IMR-90 (cell line): Measurements from ENCODE around the gene BCAS3. TPM values are rescaled to one million over a fixed set of nuclear protein-coding genes. Genes with fewer than 3 reads are reported as not detected.

ENCODE experiments used
- ATAC-seq: fragments of 200-7000 bp; cut with Tn5 transposase; 2 replicates; pipeline ENCODE4 v1.9.1; 2020; ENCODE audit warnings: low read depth, mild to moderate bottlenecking, moderate library complexity
- BruUV-seq: library from RNA; stranded (reverse); fragments of 400-500 nt; replicated peaks from 2 replicates; lab custom pipeline; 2021; lab: Mats Ljungman, UMichigan
- CTCF ChIA-PET: fragments of 300-600 bp; formaldehyde crosslinking; extraction: SDS; loops from one replicate; lab custom pipeline; 2021; ENCODE audit warnings: antibody characterized with exemption; lab: Yijun Ruan, JAX
- POLR2A ChIA-PET: fragments of 300-600 bp; sonication (Branson Sonifier 250); formaldehyde crosslinking; loops from one replicate; lab custom pipeline; 2022; ENCODE audit warnings: antibody characterized with exemption; ENCODE audit not compliant: unreplicated experiment; lab: Charles Lee
- DNase-seq: peaks from one replicate; pipeline ENCODE4 v3.0.0; 2013
- H2AFZ ChIP-seq: replicated peaks from 2 replicates; pipeline ENCODE3; 2013; ENCODE audit warnings: low read length, mild to moderate bottlenecking; ENCODE audit not compliant: poor library complexity
- H2AK5ac ChIP-seq: 2 replicates; pipeline ENCODE4 v1.6.1; 2013; ENCODE audit warnings: low read depth, low read length, inconsistent platforms
- H2AK9ac ChIP-seq: replicated peaks from 2 replicates; pipeline ENCODE3; 2013; ENCODE audit warnings: mild to moderate bottlenecking, low read depth, low read length, moderate library complexity; ENCODE audit not compliant: poor library complexity
- H2BK120ac ChIP-seq: 2 replicates; pipeline ENCODE4 v1.6.1; 2013; ENCODE audit warnings: low read depth, low read length, inconsistent platforms
- H2BK15ac ChIP-seq: 3 replicates; pipeline ENCODE4 v1.6.1; 2013; ENCODE audit warnings: low read depth, low read length, inconsistent platforms
- H2BK20ac ChIP-seq: 2 replicates; pipeline ENCODE4 v1.6.1; 2013; ENCODE audit warnings: low read depth, mild to moderate bottlenecking, inconsistent platforms, low read length, moderate library complexity
- H2BK5ac ChIP-seq: 2 replicates; pipeline ENCODE4 v1.6.1; 2013; ENCODE audit warnings: mild to moderate bottlenecking, low read depth, low read length, inconsistent platforms; ENCODE audit not compliant: poor library complexity, severe bottlenecking
- H3K14ac ChIP-seq: replicated peaks from 2 replicates; pipeline ENCODE4 v1.6.1; 2013; ENCODE audit warnings: low read depth, low read length, inconsistent platforms
- H3K18ac ChIP-seq: 2 replicates; pipeline ENCODE4 v1.6.1; 2013; ENCODE audit warnings: low read depth, low read length, control low read depth
- H3K23ac ChIP-seq: 2 replicates; pipeline ENCODE4 v1.6.1; 2013; ENCODE audit warnings: low read depth, low read length, inconsistent platforms
- H3K27ac ChIP-seq: 2 replicates; pipeline ENCODE4 v1.5.1; 2013; ENCODE audit warnings: mild to moderate bottlenecking, control low read depth, low read length; ENCODE audit not compliant: insufficient read depth
- H3K27me3 ChIP-seq: 2 replicates; pipeline ENCODE4 v1.6.1; 2013; ENCODE audit warnings: low read length; ENCODE audit not compliant: control insufficient read depth, insufficient read depth
- H3K36me3 ChIP-seq: 2 replicates; pipeline ENCODE4 v1.6.1; 2013; ENCODE audit warnings: low read length, mixed read lengths; ENCODE audit not compliant: control insufficient read depth, insufficient read depth
- H3K4ac ChIP-seq: 2 replicates; pipeline ENCODE4 v1.6.1; 2013; ENCODE audit warnings: low read depth, low read length, inconsistent platforms
- H3K4me1 ChIP-seq: 2 replicates; pipeline ENCODE4 v1.6.1; 2013; ENCODE audit warnings: low read length, mixed read lengths; ENCODE audit not compliant: control insufficient read depth, insufficient read depth
- H3K4me2 ChIP-seq: 2 replicates; pipeline ENCODE4 v1.6.1; 2013; ENCODE audit warnings: low read depth, mild to moderate bottlenecking, control low read depth, low read length, moderate library complexity
- H3K4me3 ChIP-seq: 2 replicates; pipeline ENCODE4 v1.5.1; 2013; ENCODE audit warnings: low read depth, mild to moderate bottlenecking, control low read depth, low read length, moderate library complexity; ENCODE audit not compliant: insufficient read depth
- H3K56ac ChIP-seq: 2 replicates; pipeline ENCODE4 v1.6.1; 2013; ENCODE audit warnings: low read length, inconsistent platforms; ENCODE audit not compliant: insufficient read depth; ENCODE audit errors: extremely low read depth
- H3K79me1 ChIP-seq, 2 experiments: 2 replicates each; pipeline ENCODE4 v1.6.1; 2013; ENCODE audit warnings: low read length in 2 of 2, inconsistent platforms in 1 of 2, low read depth in 1 of 2
- H3K9ac ChIP-seq: 2 replicates; pipeline ENCODE4 v1.6.1; 2013; ENCODE audit warnings: low read depth, low read length, control low read depth
- H3K9me1 ChIP-seq: 2 replicates; pipeline ENCODE4 v1.6.1; 2013; ENCODE audit warnings: low read length, inconsistent platforms; ENCODE audit not compliant: insufficient read depth
- H3K9me3 ChIP-seq: 2 replicates; pipeline ENCODE4 v1.6.1; 2013; ENCODE audit warnings: low read length; ENCODE audit not compliant: control insufficient read depth, insufficient read depth
- H4K20me1 ChIP-seq: 2 replicates; pipeline ENCODE4 v1.6.1; 2013; ENCODE audit warnings: low read length, inconsistent platforms; ENCODE audit not compliant: insufficient read depth
- H4K5ac ChIP-seq: 2 replicates; pipeline ENCODE4 v1.6.1; 2013; ENCODE audit warnings: mild to moderate bottlenecking, low read depth, low read length, control low read depth
- H4K8ac ChIP-seq, 2 experiments: 2 replicates each; pipeline ENCODE4 v1.6.1; 2013; ENCODE audit warnings: low read depth in 2 of 2, low read length in 2 of 2, control low read depth in 1 of 2, inconsistent platforms in 1 of 2
- H4K91ac ChIP-seq: 2 replicates; pipeline ENCODE4 v1.6.1; 2013; ENCODE audit warnings: low read depth, low read length, inconsistent platforms; ENCODE audit not compliant: insufficient read depth
- BHLHE40 ChIP-seq: fragments of 150-350 bp; IDR thresholded peaks from 2 replicates; pipeline ENCODE4 v1.6.1; 2016; ENCODE audit warnings: mild to moderate bottlenecking, low read depth, low read length
- CEBPB ChIP-seq: IDR thresholded peaks from 2 replicates; pipeline ENCODE4 v1.6.1; 2012; ENCODE audit warnings: low read depth, low read length, improper control_type of control experiment
- CHD1 ChIP-seq: IDR thresholded peaks from 2 replicates; pipeline ENCODE4 v1.6.1; 2012; ENCODE audit warnings: low read depth, low read length, improper control_type of control experiment
- ELK1 ChIP-seq: fragments of 150-350 bp; IDR thresholded peaks from 2 replicates; pipeline ENCODE4 v1.6.1; 2016; ENCODE audit warnings: low read depth, mild to moderate bottlenecking, low read length, moderate library complexity, borderline replicate concordance
- FOS ChIP-seq: fragments of 150-350 bp; IDR thresholded peaks from 2 replicates; pipeline ENCODE4 v1.6.1; 2016; ENCODE audit warnings: low read depth, low read length
- MAFK ChIP-seq: IDR thresholded peaks from 2 replicates; pipeline ENCODE4 v1.6.1; 2012; ENCODE audit warnings: low read depth, low read length, improper control_type of control experiment
- MAZ ChIP-seq: IDR thresholded peaks from 2 replicates; pipeline ENCODE4 v1.6.1; 2012; ENCODE audit warnings: low read depth, mild to moderate bottlenecking, low read length, improper control_type of control experiment, moderate library complexity, borderline replicate concordance
- MXI1 ChIP-seq: IDR thresholded peaks from 2 replicates; pipeline ENCODE4 v1.6.1; 2012; ENCODE audit warnings: low read depth, mild to moderate bottlenecking, low read length, moderate library complexity, borderline replicate concordance
- NFE2L2 ChIP-seq: fragments of 150-350 bp; IDR thresholded peaks from 2 replicates; pipeline ENCODE4 v1.6.1; 2016; ENCODE audit warnings: low read depth, mild to moderate bottlenecking, low read length
- POLR2A ChIP-seq: IDR thresholded peaks from 2 replicates; pipeline ENCODE4 v1.6.1; 2012; ENCODE audit warnings: mild to moderate bottlenecking, low read depth, low read length
- RAD21 ChIP-seq: IDR thresholded peaks from 2 replicates; pipeline ENCODE4 v1.6.1; 2012; ENCODE audit warnings: low read length, improper control_type of control experiment
- RCOR1 ChIP-seq: IDR thresholded peaks from 2 replicates; pipeline ENCODE4 v1.6.1; 2012; ENCODE audit warnings: mild to moderate bottlenecking, low read length, improper control_type of control experiment; ENCODE audit not compliant: insufficient replicate concordance
- RFX5 ChIP-seq: IDR thresholded peaks from 2 replicates; pipeline ENCODE4 v1.8.0; 2012; ENCODE audit warnings: low read depth, mild to moderate bottlenecking, low read length, moderate library complexity
- SMC3 ChIP-seq: fragments of 150-350 bp; IDR thresholded peaks from 2 replicates; pipeline ENCODE4 v1.6.1; 2016; ENCODE audit warnings: low read depth, mild to moderate bottlenecking, antibody characterized with exemption, low read length, moderate library complexity
- WGBS, 2 experiments: methylation state at CpG; one replicate each; pipeline versions ENCODE4 v1.1.5 to v1.1.7; 2013; ENCODE audit warnings: missing lambda C conversion rate in 2 of 2; ENCODE audit not compliant: insufficient read length in 1 of 2; ENCODE audit errors: extremely low coverage in 2 of 2; 5-methylcytosine and 5-hydroxymethylcytosine counted together
- dilution Hi-C: fragments of 300-500 bp; cut with HindIII; formaldehyde crosslinking; loops from one replicate; pipeline ENCODE4 v1.14.3; 2018; ENCODE audit warnings: low sequenced_read_pairs; ENCODE audit not compliant: unreplicated experiment
- in situ Hi-C: fragments of 300-500 bp; cut with MboI; formaldehyde crosslinking; loops from 3 replicates; pipeline ENCODE4 v1.14.3; 2019; ENCODE audit warnings: low sequenced_read_pairs, inconsistent platforms, mixed read lengths
- intact Hi-C: fragments of 100-400 bp; cut with micrococcal nuclease; formaldehyde crosslinking; loops from 2 replicates; pipeline ENCODE4 v1.10.0; 2022
- polyA plus RNA-seq, 3 experiments: library from polyadenylated mRNA; depleted of rRNA; stranded (reverse); fragments of >200 nt; gene quantifications; 2 replicates each; pipeline ENCODE4 v1.2.3, GENCODE V29; 2012; ENCODE audit warnings: low replicate concordance in 1 of 3
- total RNA-seq: library from RNA; depleted of rRNA; stranded (reverse); fragments of >200 nt; gene quantifications from 2 replicates; pipeline ENCODE4 v1.2.3, GENCODE V29; 2012
- TF ChIP-seq, protein P1 (sequence below): fragments of 150-350 bp; IDR thresholded peaks from 2 replicates; pipeline ENCODE4 v1.6.1; 2017; ENCODE audit warnings: mild to moderate bottlenecking, antibody characterized with exemption, low read length, low read depth
- TF ChIP-seq, protein P2 (sequence below): conservative IDR thresholded peaks from 2 replicates; pipeline ENCODE4 v1.5.1; 2012; ENCODE audit warnings: mild to moderate bottlenecking, low read depth, low read length, improper control_type of control experiment

Gene BCAS3
- total and polyA plus RNA-seq, 2 of the 4 experiments (the other 2 are of a cell fraction): 6.3 to 27.1 TPM

GRCh38 chr17:60748204-60748603 is 70.6 kb downstream of the BCAS3 start:
- no peak overlapping the region for H2BK15ac ChIP-seq
- no peak for DNase-seq
- H2BK20ac ChIP-seq: no peak overlapping the region
- H3K4me3 ChIP-seq: no peak overlapping the region
- POLR2A ChIA-PET: no interaction called here
- ATAC-seq: no peak
- no peak overlapping the region for H4K91ac ChIP-seq
- no peak overlapping the region for H3K23ac ChIP-seq
- no peak overlapping the region for H3K4me2 ChIP-seq
- H2AFZ ChIP-seq: no peak overlapping the region
- H3K27ac ChIP-seq: no peak overlapping the region
- H4K20me1 ChIP-seq: no peaks in the 10 kb centered on the region
- no peak overlapping the region for H3K18ac ChIP-seq
- in situ Hi-C loops (no loop called here), dilution Hi-C loops (no loop called here), intact Hi-C loops (no loop called here)
- H3K36me3 ChIP-seq: no peaks in the 10 kb centered on the region
- H2AK5ac ChIP-seq: no peak overlapping the region
- no peaks in the 10 kb centered on the region for H3K27me3 ChIP-seq
- no peak overlapping the region for H2AK9ac ChIP-seq
- H3K9me3 ChIP-seq: no peaks in the 10 kb centered on the region; the same call in 1 of the 2 replicates
- no peak overlapping the region for H2BK5ac ChIP-seq
- CTCF ChIA-PET: interaction anchor here (0.6 kb wide), 1 partner anchor 814 kb away, joined by 3 read pairs; no protein-coding TSS in a partner anchor
- no peak overlapping the region for H3K56ac ChIP-seq
- no peak overlapping the region for H2BK120ac ChIP-seq
- H4K5ac ChIP-seq: no peak overlapping the region
- no peak overlapping the region for H3K4ac ChIP-seq
- no peak overlapping the region for H4K8ac ChIP-seq
- no peak for TF ChIP-seq POLR2A
- TF ChIP-seq MAZ: no peak
- TF ChIP-seq, protein P1, sequence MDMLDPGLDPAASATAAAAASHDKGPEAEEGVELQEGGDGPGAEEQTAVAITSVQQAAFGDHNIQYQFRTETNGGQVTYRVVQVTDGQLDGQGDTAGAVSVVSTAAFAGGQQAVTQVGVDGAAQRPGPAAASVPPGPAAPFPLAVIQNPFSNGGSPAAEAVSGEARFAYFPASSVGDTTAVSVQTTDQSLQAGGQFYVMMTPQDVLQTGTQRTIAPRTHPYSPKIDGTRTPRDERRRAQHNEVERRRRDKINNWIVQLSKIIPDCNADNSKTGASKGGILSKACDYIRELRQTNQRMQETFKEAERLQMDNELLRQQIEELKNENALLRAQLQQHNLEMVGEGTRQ: no peak
- TF ChIP-seq RAD21: no peak
- TF ChIP-seq, protein P2, sequence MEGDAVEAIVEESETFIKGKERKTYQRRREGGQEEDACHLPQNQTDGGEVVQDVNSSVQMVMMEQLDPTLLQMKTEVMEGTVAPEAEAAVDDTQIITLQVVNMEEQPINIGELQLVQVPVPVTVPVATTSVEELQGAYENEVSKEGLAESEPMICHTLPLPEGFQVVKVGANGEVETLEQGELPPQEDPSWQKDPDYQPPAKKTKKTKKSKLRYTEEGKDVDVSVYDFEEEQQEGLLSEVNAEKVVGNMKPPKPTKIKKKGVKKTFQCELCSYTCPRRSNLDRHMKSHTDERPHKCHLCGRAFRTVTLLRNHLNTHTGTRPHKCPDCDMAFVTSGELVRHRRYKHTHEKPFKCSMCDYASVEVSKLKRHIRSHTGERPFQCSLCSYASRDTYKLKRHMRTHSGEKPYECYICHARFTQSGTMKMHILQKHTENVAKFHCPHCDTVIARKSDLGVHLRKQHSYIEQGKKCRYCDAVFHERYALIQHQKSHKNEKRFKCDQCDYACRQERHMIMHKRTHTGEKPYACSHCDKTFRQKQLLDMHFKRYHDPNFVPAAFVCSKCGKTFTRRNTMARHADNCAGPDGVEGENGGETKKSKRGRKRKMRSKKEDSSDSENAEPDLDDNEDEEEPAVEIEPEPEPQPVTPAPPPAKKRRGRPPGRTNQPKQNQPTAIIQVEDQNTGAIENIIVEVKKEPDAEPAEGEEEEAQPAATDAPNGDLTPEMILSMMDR: no peak
- no peak for TF ChIP-seq SMC3
- no peak for TF ChIP-seq BHLHE40
- TF ChIP-seq MAFK: no peak
- TF ChIP-seq RCOR1: no peak
- TF ChIP-seq CHD1: no peak
- no peak for TF ChIP-seq FOS
- TF ChIP-seq CEBPB: no peak
- no peak for TF ChIP-seq ELK1
- TF ChIP-seq NFE2L2: no peak
- no peak for TF ChIP-seq RFX5
- no peak for TF ChIP-seq MXI1
- H3K79me1 ChIP-seq: no peaks in the 10 kb centered on the region
- no TSS peak for BruUV-seq
- H3K4me1 ChIP-seq: 0 out of 2 replicates have a peak, but pooled peaks cover 2% of the 10 kb centered on the region
- no peaks in the 10 kb centered on the region for H3K9me1 ChIP-seq
- no peak overlapping the region for H3K9ac ChIP-seq
- no CpG with 5 or more reads among the region's 2 CpGs for whole genome bisulfite sequencing, 2 experiments
- H3K14ac ChIP-seq: no peak overlapping the region
